HG03521 (cell line): ENCODE data around the gene RNF113B.

Experiments used
- ATAC-seq: cut with Tn5 transposase; IDR thresholded peaks from one replicate; pipeline ENCODE4 v1.9.1; 2021; ENCODE audit warnings: mild to moderate bottlenecking, moderate library complexity; ENCODE audit not compliant: unreplicated experiment

The RNF113B gene

GRCh38 chr13:98176777-98177608 lies at the start of gene RNF113B:
TSS of gene RNF113B (minus strand) at chr13:98177269. CDS start at chr13:98177236, 33 bp downstream.
- no peak for ATAC-seq

DNA sequence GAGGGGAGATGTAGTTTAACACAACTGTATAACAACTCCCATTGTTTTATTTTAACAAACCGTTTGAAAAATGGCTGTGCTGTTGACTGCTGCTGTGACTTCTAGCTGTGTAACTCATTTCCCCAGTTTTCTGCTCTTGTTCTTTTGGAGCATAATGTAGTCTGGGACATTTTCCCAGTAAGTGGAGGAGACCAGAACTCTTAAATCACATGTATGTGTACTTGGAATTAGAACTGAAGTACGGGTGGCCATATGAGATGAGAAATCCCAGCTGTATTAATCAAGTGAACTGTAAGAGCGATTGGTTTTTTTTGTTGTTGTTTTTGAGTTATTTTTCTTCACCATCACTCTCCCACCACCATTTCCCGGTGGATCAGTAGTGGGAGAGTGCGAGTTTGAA lies 49.4 kb upstream of the RNF113B start:
- no peak for ATAC-seq

DNA sequence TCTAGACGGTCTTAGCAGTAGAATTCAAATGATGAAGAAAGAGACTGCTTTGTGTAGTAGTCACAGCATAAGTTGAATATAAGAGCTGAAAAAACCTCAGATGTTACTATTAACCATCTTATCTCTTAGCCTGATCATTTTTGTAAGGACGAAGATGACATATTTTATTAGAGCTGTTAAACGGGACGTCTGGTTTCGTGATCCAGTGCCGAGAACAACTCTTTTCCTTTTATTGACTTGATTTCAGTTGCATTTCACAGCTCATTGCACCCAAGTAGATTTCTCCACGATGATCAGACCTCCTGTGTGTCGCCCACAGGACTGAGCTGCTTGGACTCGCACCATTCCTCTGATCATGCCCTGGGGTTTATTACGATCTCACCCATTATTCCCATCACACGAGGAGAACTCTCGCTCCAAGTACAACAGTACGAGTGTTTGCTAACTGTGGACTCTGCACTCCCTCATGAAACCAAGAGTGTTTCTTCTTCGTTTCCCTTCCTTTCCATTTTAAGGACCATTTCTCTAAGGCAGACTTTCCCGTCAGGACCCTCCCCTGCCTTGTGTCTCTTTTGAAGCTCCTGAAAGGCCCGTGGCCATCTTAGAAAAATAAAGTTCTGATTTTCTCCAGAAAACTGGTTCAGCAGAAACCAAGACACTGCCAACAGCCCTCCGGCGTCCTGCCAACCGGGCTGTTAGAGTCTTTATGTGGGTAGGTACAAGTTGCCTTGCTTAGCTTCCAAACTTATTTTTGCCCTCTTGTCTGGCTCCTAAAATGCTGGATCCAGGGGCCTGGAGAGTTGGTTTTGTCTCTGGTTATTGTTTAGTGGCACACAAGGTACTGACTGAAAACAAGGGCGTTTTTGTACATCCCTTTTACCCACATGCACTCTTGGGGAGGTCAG lies 48.2 kb upstream of the RNF113B start:
- no peak for ATAC-seq

GRCh38 chr13:98224557-98224956 lies 47.5 kb upstream of the RNF113B start:
- no peak for ATAC-seq

DNA sequence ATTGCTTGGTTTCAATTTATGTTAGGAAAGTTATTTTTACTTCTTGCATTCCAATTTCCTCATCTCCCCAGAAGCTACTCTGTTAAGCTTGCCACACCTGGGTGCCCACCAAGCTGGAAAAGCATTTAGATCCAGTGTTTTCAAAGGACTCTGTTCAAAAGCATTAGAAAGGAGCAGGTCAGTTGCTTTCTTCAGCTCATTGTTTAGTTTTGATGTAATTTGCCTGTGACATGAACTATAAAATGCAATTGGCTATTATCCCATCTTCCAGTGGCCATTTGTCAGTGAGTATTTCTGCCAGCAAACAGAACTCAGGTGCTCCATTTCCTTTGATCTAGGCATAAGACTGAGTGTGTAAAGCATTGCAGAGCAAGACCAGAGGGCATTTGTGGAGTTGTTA lies 46.7 kb upstream of the RNF113B start:
- ATAC-seq: no peak

- ATAC-seq: no peak
Measured at GRCh38 chr13:98222816-98223215, 45.7 kb upstream of the RNF113B start.

DNA sequence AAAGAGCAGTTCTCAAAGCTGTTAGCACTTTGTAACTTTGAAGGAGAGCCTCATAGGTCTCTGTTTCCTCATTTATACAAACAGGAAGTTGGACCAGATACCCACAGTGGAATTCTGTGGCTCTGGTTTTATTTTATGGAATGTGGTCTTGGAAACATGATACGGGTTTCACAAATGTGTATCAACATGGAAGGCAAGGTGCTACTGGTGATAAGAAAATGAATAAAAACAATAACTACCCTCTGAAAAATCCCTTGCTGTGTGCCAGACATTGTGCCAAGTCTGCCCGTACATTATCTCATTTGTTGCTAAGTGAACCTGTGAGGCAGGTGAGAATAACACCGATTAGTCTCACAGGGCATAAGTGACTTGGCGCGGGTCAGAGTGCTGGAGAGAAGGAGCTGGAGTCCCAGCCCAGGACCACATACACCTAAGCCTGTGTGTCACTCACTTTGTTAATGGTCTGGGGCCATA lies 45.0 kb upstream of the RNF113B start:
- no peak for ATAC-seq

DNA sequence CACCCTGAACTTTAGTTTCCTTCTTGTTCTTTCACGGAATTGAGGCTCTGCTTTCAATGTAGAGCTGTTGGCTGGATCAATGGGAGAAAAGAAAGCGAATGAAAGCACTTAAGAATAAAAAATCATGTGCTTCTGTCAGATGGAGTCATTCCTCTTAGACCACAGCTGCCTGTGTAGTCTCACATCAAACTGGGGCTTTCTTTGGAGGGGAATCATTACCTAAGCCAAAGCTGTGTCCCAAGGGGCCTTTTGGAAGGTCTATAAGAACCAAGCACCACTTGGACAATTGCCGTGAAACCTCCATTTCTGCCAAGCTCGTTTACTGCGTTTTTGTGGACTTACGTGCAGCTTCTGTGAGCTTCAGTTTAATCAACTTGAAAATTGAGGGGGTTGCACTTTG lies 44.2 kb upstream of the RNF113B start:
- ATAC-seq: no peak

DNA sequence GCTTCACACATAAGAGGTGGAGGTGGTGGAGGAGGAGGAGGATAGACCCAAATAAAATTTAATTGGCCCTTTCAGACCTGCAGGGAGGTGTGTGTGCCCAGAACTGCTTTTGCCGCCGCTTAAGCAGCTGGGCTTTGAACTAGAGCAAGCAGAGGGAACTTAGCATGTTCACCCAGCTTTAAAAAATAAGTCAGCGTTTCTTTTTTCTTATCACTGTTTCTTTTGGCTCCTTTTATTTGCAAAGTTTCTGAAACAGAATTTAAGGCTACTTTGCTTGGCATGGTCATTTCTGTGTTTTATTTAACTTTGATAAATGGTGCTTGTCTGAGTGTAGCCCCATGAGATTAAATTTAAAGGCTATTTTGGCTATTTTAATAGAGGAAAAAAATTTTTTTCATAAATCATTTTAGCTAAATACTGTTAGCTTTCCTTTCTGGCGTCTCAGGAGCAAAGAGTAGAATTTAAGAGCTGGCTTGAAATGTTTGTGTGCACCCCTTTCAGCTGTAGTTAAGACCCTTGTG lies 43.3 kb upstream of the RNF113B start:
- ATAC-seq: no peak

- no peak for ATAC-seq
Measured at GRCh38 chr13:98219685-98220084, 42.6 kb upstream of the RNF113B start.

GRCh38 chr13:98217597-98217996 lies 40.5 kb upstream of the RNF113B start:
- no peak for ATAC-seq

DNA sequence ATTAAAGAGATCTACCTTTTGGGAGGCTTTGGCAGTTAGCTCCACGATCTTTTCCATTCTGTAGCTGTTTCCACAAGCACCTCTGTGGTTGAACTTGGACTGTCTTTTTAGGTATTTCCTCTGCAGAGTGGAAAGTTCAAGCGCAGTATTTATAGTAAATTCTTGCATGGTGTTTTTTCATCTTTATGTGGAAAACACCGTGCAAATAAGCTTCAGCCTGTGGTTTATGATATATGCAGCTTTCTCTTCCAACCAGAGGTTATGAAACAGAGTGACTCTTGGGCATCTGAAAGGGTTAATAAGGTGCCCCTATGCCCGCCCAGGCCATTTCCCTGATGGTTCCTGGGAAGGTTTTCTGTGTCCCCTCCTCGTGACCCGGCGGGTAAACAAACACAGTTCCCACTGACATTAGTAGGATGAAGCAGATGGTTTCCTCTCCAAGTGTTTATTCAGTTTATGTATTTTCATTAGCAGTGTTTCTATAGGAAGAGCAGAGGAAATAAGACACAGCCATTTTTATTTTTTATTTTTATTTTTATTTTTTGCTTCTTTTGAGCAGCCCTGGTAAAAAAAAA lies 39.7 kb upstream of the RNF113B start:
- no peak for ATAC-seq

DNA sequence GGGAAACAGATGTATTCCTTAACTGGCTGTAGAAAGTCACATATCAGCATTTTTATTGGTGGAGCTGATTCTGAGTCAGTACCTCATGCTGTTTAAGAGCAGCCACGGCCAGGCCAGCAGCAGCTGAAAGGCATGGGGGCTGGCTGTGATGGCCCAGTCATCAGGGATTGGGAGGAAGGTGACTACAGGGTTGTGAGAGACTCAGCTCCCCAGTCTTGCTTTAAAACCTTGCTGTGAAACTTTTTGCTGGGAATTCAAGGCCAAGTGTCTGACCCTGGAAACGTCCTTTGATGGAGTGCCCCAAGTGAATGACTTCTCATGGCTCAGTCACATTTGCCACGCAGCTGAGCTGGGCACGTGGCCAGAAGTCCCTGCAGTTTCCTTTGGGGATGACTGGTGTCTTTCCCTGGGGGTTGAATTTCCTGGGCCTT lies 39.1 kb upstream of the RNF113B start:
- ATAC-seq: no peak

DNA sequence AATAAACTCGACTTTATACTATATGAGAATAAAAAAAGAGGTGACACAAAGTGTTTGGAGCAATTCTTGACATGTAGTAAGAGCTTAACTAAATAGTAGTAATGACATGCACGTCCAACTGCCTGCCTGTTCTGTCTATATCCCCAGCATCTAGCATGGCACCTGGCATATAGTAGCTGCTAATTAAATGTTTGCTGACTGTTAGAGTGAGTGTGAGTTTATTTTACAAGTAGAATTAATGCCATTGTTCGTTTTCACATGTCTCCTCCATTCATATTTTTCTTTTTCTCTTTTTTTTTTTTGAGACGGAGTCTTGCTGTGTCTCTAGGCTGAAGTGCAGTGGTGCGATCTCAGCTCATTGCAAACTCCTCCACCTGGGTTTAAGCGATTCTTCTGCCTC lies 38.4 kb upstream of the RNF113B start:
- no peak for ATAC-seq

DNA sequence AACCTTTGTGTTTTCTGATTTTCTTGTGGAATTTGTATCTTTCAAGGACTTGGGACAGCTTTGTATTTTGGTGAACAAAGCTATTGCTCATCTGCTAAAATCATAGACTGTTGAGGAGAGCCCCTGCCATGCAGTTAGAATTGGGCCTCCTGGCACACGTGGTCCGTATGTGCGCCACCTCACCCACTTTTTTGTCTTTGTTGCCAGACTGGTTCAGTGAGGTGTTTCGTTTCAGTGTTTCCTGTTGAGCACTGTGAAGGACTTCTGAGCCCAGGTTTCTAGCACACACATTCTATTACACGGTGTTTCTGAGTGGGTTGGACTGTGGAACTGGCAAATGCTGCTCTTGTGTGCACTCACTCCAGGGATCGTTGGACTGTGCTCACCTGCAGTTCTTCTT lies 37.6 kb upstream of the RNF113B start:
- no peak for ATAC-seq

DNA sequence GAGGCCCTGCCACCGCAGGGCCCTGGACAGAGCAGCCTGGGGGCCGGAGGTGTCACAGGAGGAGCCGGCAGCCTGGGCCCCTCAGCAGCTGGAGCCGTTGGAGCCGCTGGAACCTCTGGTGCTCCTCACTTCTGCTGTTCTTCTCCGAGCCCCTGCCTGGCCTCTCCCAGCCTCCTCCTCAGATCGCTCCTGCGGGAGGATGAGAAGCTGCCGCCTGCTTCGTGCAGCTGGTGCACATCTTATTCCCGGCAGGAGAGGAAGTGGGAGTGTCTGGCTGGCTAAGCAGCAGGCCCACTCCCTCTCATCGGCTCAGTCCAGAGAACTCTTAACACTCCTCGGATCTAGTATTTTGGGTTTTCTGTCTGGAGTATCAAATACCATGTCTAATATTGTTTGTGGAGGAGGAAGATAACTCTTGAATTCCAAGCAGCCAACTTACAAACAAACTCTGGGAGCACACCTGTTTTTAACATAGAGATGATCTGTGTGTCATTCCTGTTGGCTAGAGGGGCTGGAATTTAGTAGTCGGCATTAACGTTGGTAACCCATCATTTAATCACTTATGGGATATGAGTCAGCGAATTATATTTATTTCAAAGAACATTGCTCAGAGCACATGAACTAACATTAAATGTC lies 37.1 kb upstream of the RNF113B start:
- ATAC-seq: no peak

- ATAC-seq: no peak
Measured at GRCh38 chr13:98213354-98213753, 36.3 kb upstream of the RNF113B start.

- ATAC-seq: no peak
Measured at GRCh38 chr13:98212763-98213162, 35.7 kb upstream of the RNF113B start.

GRCh38 chr13:98208606-98209005 lies 31.5 kb upstream of the RNF113B start:
- no peak for ATAC-seq

DNA sequence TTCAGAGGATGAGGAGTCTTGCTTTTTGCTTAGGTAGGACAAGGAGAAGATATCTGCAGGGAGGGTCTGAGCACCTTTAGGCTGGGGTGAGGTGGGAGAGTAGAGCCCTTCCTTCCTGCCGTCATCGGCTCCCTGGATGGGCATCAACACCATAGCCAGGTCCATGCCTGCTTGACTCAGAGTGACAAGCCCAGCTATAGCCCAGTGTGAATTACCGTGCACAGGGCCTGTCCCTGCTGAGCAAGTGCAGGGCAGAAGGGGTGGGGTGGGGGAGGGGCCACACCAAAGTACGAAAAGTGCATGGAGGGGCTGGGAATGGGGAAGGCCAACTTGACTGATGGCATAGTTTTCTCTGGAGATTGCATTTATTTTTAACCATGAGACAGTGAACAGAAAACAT lies 30.3 kb upstream of the RNF113B start:
- no peak for ATAC-seq

GRCh38 chr13:98206946-98207345 lies 29.9 kb upstream of the RNF113B start:
- ATAC-seq: no peak
